DOHH2 (cell line): ENCODE results near the gene TBC1D22A.

ENCODE experiments used
- CTCF ChIP-seq: fragments of 200-600 bp; sonication (generic); IDR thresholded peaks from one replicate; pipeline ENCODE4 v1.5.1; 2014; ENCODE audit warnings: antibody characterized with exemption, mild to moderate bottlenecking, low read depth, low read length; ENCODE audit not compliant: poor library complexity, severe bottlenecking
- EZH2phosphoT487 ChIP-seq: fragments of 200-600 bp; sonication (generic); IDR thresholded peaks from 2 replicates; pipeline ENCODE4 v1.6.1; 2017; ENCODE audit warnings: borderline replicate concordance, mild to moderate bottlenecking, antibody characterized with exemption, low read length, moderate library complexity, mixed read lengths

- TF ChIP-seq CTCF (no peak), EZH2phosphoT487 (no peak)
Observed at GRCh38 chr22:47043835-47044721, 281.6 kb downstream of the TBC1D22A start.
